HG03280 (cell line): ENCODE results near the gene TFEB.

ENCODE experiments used
- ATAC-seq: cut with Tn5 transposase; IDR thresholded peaks from one replicate; pipeline ENCODE4 v1.9.1; 2021; ENCODE audit warnings: mild to moderate bottlenecking, moderate library complexity; ENCODE audit not compliant: unreplicated experiment

The TFEB gene

GRCh38 chr6:41724228-41724580 lies 11.2 kb downstream of the TFEB start:
- ATAC-seq: no peak

DNA sequence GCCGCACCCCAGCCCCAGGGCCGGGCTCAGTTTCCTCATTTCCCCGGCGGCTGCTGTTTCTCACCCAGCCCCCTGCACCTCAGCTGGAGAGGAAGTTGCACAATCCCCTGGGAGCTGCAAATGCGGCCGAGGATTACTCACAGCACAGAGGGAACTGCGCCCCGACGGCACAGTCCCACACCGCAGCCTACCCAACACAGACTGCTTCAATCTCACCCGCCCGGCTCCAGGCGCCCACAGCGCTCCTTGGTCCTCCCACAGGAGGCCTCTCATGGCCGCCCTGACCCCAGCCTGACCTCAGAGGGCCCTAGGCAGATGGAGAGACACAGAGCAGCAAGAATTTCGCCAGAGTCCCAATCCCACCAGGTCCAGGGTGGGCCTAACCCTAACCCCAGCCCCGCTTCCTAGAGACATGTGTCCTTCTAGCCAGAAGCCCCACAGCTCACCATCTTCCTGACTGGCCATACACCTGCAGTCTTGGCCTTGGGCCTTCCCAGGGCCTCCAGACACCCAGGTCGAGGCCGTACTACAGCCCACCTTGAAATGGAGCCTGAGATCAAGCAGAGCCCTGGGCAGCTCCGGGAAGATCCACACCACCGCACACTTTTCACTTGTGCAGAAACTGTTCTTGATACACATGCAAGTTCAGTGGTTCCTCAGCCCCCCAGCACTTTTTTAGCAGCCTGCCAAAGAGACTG lies 11.7 kb downstream of the TFEB start:
- ATAC-seq: peak; percentile 50

DNA sequence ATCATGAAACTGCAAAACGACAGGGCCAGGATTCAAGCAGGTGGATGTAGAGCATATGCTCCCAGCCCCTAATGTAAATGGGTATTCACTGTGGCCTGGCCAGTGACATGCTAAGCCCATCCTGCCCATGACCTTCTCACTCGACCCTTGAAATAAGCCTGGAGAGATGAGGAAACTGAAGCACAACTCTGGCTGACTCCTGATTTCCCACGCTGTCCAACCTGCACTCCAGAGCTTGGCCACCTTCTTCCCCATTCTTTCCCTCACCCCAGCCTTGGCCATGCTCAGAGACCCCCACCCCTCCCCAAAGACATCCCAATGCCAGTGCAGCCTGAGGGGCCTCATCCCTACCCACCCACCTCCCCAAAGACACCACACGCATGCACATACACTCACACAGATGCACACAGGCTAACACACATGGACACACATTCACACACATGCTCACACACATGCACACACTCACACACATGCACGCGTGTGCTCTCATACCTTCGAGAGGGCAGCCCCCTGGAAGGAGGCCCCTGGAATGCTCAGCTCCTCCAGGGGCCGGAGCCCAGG lies 12.4 kb downstream of the TFEB start:
- no peak for ATAC-seq

GRCh38 chr6:41721414-41721813 lies 14.0 kb downstream of the TFEB start:
- ATAC-seq: no peak

- ATAC-seq: no peak
These were observed 14.6 kb downstream of the TFEB start for GRCh38 chr6:41720783-41721182.

DNA sequence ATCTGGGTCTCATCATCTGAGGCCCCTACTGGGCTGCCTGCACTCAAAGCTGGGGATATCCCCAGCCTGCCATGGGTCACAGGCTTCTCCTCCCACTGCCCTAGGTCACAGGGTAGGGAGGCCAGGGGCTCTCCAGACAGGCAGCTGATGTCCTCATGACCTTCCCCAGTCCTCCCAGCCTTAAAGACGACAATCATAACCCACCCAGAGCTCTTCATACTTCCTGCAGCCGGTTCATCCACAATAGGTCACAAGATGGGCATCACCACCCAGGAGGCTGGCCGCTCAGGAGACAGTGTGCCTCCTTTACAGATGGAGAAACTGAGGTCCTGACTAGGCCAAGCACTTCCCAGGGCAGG lies 15.2 kb downstream of the TFEB start:
- ATAC-seq: no peak

DNA sequence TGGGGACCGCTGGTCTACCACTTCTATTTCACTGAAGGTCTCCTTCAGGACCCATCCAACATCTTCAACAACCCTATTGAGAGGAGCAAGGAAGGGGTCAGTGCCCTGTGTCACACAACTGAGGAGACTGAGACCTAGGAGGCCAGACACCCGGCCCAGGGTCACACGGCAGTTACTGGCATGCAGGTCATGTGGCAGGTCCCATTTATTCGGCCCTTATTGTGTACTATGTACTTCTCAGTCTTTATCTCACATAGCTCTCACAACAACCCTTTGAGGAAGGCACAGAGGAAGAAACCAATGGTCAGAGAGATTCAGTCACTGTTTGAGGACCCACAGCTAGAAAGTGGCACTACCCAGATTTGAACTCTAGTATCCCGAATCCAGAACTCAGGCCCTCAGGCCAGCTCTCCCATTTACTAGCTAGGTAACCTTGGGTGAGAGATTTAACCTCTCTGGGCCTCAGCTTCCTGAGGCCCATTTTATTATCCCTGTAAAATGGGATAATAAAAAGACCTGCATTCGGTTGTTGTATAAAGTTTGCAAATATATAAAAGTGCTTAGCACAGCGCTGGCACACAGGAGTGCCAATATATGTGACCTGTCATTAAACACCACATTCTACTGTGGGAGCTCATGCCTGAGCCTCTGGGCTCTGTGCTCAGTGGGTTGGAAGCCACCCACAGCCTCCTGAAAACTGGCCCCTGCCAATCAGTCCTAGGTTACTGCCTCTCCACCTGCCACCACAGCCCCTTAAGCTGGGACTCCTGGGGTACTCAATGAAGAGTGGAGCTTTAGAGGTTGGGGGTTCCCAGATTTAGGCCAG lies 15.8 kb downstream of the TFEB start:
- ATAC-seq: no peak

DNA sequence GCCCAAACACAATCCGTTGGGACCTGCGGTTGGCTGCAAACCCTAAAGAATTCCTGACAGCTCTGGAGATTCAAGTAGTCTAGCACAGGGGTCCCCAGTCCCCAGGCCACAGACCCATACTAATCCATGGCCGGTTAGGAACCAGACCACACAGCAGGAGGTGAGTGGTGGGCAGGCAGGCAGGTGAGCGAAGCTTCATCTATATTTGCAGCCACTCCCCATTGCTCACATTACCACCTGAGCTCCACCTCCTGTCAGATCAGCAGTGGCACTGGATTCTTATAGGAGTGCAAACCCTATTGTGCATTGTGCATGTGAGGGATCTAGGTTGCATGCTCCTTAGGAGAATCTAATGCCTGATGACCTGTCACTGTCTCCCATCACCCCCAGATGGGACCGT lies 16.6 kb downstream of the TFEB start:
- ATAC-seq: no peak

GRCh38 chr6:41717392-41717736 lies 18.0 kb downstream of the TFEB start:
- ATAC-seq: no peak

DNA sequence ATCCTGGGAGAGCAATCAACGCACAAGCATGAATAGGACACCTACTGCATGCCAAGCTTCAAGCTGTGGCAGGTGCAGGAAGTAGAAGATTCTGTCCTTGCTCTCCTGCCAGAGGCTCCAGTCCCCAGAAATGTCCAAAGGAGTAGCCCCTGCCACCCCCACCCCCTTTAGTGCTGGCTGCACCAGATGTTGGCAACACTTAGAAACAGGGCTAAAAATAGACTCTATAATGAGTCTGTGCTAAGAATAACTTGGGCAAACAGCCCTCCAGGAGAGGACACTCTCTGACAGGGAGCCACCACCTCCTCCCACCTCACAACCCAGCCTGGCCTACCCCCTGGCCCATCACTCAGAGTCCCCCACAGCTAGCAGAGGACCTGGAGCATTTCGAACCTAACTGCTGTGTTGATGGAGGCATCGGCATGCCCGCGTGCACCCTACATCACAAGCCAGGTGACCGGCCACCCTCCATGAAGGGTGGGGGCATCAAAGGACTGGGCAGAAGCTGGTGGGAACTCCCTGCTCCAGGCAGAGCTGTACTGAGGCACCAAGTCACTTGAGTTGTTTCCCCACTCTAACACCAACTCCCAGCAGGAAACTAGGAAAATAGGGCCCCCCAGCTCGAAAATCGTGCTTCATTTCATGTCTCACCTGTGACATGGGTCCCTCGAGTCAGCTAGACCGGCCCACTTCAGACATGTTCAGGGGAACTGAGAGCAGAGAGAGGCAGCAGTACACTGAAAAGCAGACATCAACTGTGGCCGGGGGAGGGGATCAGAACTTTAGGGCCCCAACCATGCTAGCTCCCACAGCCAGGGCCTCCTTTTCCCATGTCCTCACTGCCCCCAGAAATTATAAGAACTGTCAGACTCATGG lies 18.7 kb downstream of the TFEB start:
- no peak for ATAC-seq

DNA sequence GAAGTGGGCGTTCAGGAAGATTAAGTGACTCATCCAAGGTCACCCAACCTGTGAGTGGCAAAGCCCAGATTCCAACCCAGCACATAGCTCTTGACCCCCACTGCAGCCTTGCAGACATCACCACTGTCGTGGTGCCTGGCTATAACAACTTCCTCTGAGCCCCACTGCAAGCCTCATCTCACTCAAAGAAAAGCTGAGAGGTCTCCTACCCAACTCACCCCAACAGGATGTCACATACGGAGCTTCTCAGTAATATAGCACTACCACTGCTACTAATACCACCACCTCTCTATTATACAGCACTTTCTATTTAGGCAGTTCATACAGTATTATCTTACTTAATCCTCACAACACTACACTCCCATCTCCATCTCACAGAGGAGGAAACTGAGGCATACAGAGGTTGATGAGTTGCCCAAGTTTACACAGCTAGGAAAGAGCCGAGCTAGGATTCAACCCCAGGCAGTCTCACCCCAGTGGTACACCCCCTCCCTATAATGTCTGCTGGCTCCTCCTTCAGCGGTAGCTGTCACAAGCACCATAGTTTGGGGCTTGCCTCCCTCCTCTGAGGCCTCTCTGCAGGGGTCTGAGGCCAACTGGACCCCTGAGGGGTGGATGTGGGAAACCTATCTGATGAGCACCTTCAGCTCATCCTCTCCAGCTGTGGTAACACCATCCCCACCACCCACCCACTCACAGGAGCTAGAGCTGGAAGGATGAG lies 19.5 kb downstream of the TFEB start:
- ATAC-seq: no peak

DNA sequence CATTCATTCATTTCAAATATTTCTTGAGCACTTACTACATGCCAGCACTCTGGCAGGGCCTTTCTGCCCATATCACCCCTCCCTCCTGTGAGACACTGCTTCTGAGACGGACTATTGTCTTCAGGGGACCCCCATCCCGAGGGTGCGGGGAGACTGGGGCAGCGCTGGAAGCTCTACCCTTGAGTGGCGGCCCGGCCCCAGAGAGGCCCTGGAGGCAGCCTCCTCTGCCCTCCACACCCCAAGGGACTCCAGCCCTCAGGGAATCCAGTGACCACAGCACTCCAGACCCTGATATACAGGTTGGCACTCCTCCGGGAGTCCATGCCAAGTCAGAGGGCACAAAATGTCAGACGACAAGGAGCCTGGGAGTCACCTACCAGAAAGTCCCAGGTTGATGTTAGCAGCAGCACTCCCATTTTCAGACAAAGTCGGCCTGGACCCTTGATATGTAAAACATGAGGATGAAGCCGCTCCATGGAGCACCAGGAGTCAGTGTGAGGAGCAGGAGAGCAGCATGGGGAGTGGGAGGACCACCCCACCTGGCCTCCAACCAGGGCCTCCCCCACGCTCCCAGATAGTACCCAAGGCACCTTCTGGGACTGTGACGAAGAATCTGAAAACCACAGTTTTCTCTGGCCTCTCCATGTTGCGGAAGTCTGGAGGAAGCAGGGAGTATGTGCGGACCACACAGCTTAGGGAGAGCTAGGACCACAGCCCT lies 20.7 kb downstream of the TFEB start:
- no peak for ATAC-seq

GRCh38 chr6:41713650-41714291 lies 21.6 kb downstream of the TFEB start:
- ATAC-seq: peak; percentile 41

GRCh38 chr6:41713159-41713649 lies 22.2 kb downstream of the TFEB start:
- no peak for ATAC-seq

DNA sequence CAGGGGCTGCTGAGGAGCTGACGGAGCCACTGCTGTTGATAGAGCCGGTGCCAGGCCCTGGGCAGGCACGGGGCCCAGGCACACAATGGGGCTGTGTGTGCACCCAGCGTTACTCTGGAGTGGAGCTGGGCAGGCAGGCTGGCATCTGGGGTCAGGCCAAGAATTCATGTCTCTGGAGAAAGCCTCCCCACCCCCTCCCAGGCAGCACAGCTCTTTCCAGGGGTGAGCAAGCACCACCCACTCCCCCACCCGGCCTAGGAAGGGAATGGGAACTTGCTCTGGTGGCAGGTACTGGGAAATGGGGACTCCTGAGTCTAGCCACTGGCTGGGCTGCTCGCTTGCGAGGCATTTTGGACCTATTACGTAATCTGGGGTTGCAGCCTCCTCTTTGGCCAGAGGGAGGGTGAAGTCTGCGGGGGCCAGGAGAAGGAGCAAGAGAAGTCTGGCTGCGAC lies 22.7 kb downstream of the TFEB start:
- no peak for ATAC-seq

DNA sequence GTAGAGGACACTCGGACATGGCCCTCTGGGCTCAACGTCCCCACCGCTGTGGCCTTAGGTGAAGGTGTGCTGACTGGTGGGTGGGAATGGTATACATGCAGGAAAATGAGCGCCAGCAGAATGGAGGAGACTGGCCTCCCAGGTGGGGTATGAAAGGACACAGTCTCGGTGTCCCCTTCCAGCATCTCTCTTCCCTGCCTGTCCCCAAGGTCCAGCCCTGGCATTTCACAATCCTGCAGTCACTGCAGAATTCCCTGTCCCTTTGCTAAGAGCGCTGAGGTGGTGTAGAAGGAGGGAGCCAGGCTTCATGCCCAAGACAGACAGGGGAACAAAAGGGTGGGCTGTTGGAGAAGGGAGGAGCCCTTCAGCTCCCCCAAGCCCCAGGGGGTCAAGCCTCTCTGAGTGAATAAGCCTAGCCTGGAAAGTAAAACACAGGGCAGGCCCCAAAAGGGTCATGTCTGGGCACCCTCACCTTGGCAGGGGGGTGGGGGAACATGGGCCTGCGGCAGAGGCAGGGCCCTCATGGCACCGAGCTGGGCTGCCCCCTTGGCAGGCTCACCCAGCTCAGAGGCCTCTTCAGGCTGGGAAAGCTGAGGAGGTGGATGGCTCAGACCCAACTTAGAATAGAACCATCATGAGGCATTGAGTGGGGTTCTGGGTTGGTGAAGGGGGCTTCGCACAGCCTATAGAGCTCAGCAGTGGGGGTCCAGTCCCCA lies 23.9 kb downstream of the TFEB start:
- ATAC-seq: no peak

DNA sequence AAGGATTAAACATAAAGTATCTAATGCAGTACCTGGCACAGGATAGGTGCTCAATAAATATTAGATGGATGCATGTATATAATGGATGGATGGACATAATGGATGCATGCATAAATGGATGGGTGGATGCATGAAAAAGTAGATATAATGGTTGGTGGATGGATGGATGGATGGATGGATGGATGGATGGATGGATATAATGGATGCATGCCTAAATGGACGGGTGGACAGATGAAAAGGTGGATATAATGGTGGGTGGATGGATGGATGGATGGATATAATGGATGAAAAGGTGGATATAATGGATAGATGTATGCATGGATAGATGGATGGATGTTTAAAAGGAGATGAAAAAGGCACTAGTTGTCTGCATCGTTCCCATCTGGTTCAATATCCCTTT lies 26.0 kb downstream of the TFEB start:
- ATAC-seq: no peak

DNA sequence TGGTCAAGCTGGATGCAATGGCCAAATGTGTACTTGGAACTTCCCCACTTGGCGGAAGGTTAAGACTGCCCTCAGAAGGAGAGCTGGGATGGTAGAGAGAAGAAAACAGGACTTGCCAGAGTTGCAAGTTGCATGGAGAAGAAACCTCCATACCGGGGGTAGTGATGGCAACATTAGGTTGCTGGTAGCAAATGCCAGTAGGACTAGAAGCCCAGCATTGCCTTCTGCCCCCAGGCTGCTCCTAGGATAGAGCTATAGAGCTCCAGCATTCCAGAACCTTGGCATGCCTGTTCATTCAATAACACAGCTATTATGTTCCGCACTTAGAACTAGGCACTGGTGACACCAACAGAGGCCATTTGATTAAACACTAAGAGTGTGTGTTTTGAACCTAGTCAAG lies 26.6 kb downstream of the TFEB start:
- no peak for ATAC-seq
